ENCODE data around the gene MPP2. TPM values are rescaled to one million over a fixed set of nuclear protein-coding genes. Genes with fewer than 3 reads are reported as not detected.

Gene MPP2
- total and polyA plus RNA-seq, 2 of the 13 experiments (the other 11 are each of a cell fraction or from before 2014, with no cell fraction given): 0.20 to 1.7 TPM

DNA sequence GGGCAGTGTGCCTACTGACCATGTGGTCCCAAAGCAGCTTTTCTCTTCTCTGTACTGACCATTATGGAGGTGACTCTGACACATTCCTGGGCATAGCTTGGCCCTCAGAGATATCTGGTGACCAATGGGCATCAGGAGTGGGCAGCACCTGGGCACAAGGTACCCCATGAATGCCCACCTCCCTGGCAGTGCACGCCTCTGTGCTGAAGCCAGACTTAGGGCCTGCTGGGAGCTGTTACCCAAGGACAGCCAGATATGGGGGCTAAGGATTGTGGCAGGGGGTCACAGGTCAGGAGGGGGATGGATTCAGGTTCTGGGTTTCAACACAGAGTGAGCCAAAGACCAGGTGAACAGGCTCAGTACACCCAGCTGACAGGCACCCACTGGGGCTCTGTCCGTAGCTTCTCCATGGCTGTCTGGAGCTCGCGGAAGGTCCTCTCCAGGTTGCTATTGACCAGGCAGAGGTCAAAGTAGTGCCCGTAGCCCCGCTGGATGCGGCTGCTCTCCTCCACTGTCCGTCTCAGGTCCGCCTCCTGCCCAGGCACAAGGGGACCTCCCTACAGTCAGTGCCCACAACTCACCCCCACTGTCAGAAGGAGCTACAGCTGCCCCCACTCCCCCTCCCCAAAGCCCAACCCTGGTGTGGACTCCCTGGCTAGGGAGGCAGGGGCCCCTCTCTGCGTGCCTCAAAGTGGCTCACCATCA is 29.7 kb downstream of the MPP2 start:
- peaks cover 0 to 11% of the 10 kb centered on the region in 2 experiments; a peak in 2 of 5 replicates for H3K27me3 ChIP-seq (ENCODE audit: control insufficient read depth in 1 of 2, insufficient read depth in 2 of 2, low read length in 2 of 2)
- ChIA-PET POLR2A (no interaction called here), CTCF (ENCODE audit: low intra/inter-chr PET ratio, low total read pairs) (interaction anchor here (1.3 kb wide), 1 partner anchor 164 kb away, joined by 5 read pairs; no protein-coding TSS in a partner anchor)
- H3K4me1 ChIP-seq (ENCODE audit: insufficient read depth, low read length): peaks cover 9% of the 10 kb centered on the region
- no peak for TF ChIP-seq SP1 (IDR thresholded peaks at IDR 0.05)
- no peak for TF ChIP-seq SP1 (CRISPR knock-in tag; IDR thresholded peaks at IDR 0.05)
- no peak for TF ChIP-seq ZBTB44 (CRISPR knock-in tag; IDR thresholded peaks at IDR 0.05)
- TF ChIP-seq, protein P1, sequence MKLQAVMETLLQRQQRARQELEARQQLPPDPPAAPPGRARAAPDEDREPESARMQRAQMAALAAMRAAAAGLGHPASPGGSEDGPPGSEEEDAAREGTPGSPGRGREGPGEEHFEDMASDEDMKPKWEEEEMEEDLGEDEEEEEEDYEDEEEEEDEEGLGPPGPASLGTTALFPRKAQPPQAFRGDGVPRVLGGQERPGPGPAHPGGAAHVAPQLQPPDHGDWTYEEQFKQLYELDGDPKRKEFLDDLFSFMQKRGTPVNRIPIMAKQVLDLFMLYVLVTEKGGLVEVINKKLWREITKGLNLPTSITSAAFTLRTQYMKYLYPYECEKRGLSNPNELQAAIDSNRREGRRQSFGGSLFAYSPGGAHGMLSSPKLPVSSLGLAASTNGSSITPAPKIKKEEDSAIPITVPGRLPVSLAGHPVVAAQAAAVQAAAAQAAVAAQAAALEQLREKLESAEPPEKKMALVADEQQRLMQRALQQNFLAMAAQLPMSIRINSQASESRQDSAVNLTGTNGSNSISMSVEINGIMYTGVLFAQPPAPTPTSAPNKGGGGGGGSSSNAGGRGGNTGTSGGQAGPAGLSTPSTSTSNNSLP (IDR thresholded peaks at IDR 0.05; ENCODE audit: low read depth, low read length): no peak
- TF ChIP-seq ZFY (CRISPR knock-in tag; IDR thresholded peaks at IDR 0.05): 0 out of 2 replicates have a peak, but pooled peaks have one; percentile 4
- TF ChIP-seq, protein P2, sequence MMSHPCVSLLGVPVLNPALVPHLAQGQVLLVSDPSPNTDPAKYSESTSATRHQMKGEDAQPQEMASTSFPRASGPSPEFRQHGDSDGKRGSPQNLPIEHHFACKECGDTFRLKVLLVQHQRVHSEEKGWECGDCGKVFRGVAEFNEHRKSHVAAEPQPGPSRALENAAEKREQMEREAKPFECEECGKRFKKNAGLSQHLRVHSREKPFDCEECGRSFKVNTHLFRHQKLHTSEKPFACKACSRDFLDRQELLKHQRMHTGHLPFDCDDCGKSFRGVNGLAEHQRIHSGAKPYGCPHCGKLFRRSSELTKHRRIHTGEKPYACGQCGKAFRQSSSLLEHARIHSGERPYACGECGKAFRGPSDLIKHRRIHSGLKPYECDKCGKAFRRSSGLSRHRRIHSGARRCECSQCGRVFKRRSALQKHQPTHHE (CRISPR knock-in tag; IDR thresholded peaks at IDR 0.05; ENCODE audit: borderline replicate concordance): no peak
- H3K27ac ChIP-seq (ENCODE audit: extremely low read length, insufficient read depth, low read length): no peak overlapping the region
- DNase-seq (ENCODE audit: low spot score) (no peak), FAIRE-seq (no peak), ATAC-seq (no peak)
- no peaks in the 10 kb centered on the region; the same call in 1 of the 2 replicates for H4K20me1 ChIP-seq (ENCODE audit: insufficient read depth, low read length)
- no peak overlapping the region for H2AFZ ChIP-seq (ENCODE audit: low read length)
- in situ Hi-C loops (cut with HindIII; ENCODE audit: extremely low pct_ligation_motif_present, low pct_unique_long_range_greater_than_20kb): no loop called here
- no peak overlapping the region for H3K9ac ChIP-seq (ENCODE audit: insufficient read depth, low read depth, low read length)
- H3K79me2 ChIP-seq (ENCODE audit: insufficient read depth, low read length): no peaks in the 10 kb centered on the region
- intact Hi-C loops (cut with micrococcal nuclease; ENCODE audit: unreplicated experiment): no loop called here
- H3K4me3 ChIP-seq (replicated peaks in 1 of 3; ENCODE audit: insufficient read depth in 1 of 3, low read depth in 2 of 3, low read length in 3 of 3): no peak overlapping the region
- no peaks in the 10 kb centered on the region for H3K9me3 ChIP-seq (ENCODE audit: low read length)
- no peaks in the 10 kb centered on the region for H3K36me3 ChIP-seq (replicated peaks in 1 of 2; ENCODE audit: control insufficient read depth in 1 of 2, insufficient read depth in 2 of 2, low read length in 2 of 2)
- 68% methylated on average over 3 of the region's 10 CpGs for whole genome bisulfite sequencing (ENCODE audit: low lambda C conversion rate)
- no TSS peak for BruUV-seq (replicated peaks)
- no peak overlapping the region for H3K4me2 ChIP-seq (ENCODE audit: low read depth, low read length)

Measured in HepG2 (cell line).